Activated CD8-positive, alpha-beta memory T cell treated with anti-CD3 and anti-CD28 coated beads, Interleukin-2, amount 50 U/mL, for 4 hours (primary cell): Measurements from ENCODE around the gene AK9.
"Not testable (repeated sequence)": the region's sequence is repeated elsewhere in the genome, so short reads cannot be mapped to it uniquely, and the experiment has no call there.

Source experiments
- DNase-seq: peaks from one replicate; pipeline ENCODE4 v3.0.0-alpha.2; 2020

Gene AK9

DNA sequence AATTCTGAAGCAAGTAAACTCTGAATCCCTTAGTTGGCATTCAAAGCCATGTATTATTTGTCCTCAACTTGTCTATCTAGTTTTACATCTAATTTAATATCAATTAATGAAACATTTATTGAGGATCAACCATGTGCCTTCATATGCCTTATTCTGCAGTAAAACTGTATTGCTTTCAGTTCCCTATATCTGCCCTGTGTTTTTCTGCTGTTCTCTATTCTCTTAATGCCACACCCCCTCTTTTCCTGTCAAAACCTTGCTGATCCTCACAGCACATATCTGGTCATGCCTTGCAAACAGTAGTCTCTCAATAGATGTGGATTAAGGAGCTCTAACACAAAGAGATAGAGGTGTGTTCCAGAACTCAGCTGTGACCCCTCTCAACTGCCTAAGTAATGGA lies 2.1 kb upstream of the AK9 start:
- DNase-seq: no peak

DNA sequence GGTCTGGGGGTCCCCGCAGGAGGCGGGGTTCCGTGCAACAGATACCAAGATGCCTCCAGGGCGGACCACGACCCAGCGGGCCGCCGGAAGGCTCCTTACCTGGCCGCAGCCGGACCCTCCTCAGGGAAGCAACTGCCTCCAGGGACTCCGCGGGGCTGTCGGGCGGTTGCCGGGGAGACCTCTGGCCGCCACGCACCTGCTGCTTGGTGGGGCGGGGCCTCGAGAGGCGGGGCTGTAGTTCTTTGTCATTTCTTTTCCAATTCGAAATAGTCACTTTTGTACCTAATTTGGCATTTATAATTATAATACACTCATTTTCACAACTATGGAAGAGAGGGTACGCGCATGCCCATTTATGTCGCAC lies 647 bp downstream of the AK9 start:
- peak; percentile 72 for DNase-seq

DNA sequence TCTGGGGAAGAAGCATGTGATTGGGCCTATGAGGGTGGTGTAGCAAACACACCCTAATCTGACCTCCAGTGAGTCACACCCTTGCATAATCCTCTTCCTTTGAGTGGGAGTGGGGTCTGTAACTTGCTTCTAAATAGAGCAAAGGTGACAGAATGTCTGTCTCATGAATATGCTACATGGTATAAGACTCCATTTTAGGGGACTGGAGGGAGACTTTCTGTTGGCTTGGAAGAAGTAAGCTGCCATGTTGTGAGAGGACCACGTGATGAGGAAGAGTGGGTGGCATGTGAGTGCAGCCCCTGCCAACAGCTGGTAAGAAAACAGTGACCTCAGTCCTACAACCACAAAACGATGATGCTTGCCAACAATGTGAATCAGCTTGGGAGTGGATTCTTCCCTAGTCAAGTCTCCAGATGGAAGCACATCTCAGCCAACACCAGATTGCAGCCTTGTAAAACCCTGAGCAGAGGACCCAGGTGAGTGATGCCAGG lies 3.7 kb downstream of the AK9 start:
- no peak for DNase-seq

DNA sequence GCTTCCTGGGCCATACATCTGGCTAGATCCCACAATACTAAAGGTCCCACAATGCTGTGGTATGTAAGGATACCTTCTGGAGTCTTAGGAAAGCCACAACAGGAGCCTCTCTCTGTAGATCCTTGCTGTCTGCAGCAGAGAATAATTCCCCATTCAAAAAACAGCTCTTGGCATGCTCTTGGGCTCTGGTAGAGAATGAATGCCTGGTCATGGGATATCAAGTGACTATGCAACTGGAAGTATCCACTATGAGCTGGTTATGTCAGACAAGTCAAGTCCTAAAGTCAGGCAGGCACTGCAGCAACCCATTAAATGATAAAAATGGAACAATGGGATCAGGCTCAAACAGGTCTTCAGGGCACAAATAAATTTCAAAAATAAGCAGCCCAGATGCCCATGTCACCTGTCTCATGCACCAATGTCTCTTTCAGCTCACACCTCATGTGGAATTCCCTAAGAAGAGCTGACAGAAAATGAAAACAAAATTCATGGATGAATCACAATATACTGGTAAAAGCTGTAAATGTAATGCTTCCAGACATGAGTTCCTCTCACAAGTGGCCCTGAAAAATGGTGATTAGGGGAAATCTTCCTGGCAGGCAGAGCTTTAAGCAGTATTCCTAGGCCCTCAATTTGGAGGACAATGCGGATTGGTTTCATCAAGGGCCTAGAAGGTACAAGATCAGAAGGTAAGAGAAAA lies 4.3 kb downstream of the AK9 start:
- no peak for DNase-seq

DNA sequence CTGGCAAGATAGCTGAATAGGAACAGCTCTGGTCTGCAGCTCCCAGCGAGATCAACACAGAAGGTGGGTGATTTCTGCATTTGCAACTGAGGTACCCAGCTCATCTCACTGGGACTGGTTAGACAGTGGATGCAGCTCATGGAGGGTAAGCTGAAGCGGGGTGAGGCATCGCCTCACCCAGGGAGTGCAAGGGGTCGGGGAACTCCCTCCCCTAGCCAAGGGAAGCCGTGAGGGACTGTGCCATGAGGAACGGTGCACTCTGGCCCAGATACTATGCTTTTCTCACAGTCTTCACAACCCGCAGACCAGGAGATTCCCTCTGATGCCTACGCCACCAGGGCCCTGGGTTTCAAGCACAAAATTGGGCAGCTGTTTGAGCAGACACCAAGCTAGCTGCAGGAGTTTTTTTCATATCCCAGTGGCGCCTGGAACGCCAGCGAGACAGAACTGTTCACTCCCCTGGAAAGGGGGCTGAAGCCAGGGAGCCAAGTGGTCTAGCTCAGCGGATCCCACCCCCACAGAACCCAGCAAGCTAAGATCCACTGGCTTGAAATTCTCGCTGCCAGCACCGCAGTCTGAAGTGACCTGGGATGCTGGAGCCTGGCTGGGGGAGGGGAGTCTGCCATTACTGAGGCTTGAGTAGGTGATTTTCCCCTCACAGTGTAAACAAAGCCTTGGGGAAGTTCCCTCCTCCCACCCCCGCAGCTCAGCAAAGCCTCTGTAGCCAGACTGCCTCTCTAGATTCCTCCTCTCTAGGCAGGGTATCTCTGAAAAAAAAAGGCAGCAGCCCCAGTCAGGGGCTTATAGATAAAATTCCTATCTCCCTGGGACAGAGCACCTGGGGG lies 12.1 kb downstream of the AK9 start:
- DNase-seq: not testable (repeated sequence)

DNA sequence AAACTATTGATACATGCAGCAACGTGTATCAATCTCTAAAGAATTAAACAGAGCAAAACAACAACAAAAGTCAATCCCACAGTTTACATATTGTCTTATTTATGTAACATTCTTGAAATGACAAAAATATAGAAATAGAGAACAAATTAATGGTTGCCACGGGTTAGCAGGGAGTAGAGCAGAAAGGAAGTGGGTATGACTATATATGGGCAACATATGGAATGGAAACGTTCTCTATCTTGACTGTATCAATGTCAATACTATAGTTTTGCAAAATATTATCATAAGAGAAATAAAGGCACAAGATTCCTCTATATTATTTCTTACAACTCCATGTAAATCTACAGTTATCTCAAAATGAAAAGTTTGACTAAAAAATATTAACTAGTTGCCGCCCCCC lies 12.8 kb downstream of the AK9 start:
- DNase-seq: no peak

DNA sequence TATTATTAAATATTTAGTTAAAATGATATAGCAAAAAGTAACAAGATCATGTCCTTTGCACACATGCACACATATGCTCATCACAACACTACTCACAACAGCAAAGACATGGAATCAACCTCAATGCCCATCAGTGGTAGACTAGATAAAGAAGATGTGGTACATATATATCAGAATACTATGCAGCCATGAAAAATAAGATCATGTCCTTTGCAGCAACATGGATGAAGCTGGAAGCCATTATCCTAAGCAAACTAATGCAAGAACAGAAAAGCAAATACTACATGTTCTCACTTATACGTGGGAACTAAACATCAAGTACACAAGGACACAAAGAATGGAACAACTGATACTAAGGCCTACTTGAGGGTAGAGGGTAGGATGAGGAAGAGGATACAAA lies 14.3 kb downstream of the AK9 start:
- DNase-seq: no peak

DNA sequence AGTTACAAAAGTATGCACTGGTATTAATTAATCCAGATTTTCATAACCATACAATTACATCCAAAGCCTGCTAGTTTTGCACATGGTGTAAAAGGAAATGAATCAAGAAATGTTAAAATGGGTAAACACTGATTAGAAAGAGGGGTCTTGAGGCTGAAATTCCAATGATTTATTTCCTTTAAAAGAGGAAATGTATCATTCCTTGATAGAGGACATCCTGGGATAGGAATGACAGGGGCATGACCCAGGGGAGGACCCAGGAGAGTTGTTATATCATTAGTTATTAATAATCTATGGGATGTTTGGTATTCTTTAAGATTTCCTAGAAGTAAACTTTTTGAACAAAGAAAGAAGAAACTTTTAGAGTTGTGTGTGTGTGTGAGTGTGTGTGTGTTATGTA lies 18.2 kb downstream of the AK9 start:
- DNase-seq: no peak

DNA sequence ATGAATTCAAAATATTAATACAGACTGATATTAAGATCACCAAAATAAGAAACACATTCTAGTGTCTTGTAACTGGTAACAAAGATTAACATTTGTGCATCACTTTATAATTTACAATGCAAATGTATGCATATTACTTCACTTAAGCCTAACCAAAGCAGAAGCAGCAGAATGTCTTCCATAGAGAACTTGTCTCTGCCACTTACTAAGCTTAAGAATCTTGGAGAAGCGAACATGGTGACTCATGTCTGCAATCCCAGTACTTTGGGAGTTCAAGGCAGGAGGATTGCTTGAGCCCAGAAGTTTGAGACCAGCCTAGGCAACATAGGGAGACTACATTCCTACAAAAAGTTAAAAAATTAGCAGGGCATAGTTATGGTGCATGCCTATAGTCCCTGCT lies 18.8 kb downstream of the AK9 start:
- DNase-seq: no peak

DNA sequence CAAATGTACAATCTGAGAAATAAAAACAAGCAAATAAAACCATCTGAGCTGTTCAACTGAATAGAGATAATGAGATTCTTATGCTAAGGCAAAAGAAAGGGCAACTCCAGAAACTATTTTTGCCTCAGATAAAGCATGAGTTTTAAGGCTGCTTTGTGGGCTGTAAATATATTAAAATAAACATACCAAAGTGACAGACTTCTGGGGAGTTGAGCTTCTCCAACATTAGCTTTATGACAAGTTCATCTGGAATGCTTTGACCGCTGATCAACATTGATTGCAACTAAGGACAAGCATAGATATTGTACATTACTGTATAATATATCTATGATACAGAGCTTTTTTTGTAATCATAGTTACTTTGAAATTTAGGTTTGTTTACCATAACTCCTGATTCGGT lies 19.3 kb downstream of the AK9 start:
- DNase-seq: no peak

DNA sequence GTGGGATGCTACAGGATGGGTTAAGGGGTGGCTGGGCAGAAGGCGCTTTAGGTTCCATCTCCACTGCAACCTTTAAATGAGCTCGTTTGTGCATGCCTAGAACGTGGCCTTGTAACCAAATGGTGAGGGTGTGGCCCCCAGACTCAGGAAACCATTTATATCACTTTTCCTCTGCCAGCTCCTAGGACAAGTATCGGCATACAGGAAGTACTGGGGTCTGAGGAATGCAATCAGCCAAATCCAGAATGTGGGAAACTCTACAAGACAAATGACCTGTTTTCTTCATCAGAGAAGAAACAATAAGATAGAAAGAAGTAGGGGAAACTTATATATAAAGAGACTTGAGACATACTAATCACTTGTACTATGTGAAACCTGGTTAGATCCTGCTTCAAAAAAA lies 21.2 kb downstream of the AK9 start:
- DNase-seq: no peak

DNA sequence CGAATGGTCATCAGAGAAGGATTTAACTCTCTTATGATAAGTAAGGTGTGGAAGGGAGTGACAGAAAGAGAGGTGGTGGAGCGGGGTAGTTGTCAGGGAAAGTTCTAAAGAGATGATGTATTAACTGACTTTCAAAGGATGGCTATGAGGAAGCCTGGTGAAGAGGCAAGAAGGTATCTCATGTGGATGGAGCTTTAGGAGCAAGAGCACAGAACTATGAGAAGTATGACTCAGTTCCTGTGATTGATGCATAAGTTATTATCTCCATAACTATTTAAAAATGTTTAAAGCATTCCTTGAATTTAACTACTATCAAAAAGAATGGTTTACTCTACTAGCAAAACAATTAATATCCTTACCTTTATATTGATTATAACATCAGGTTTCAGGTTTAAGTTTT lies 28.8 kb downstream of the AK9 start:
- no peak for DNase-seq

DNA sequence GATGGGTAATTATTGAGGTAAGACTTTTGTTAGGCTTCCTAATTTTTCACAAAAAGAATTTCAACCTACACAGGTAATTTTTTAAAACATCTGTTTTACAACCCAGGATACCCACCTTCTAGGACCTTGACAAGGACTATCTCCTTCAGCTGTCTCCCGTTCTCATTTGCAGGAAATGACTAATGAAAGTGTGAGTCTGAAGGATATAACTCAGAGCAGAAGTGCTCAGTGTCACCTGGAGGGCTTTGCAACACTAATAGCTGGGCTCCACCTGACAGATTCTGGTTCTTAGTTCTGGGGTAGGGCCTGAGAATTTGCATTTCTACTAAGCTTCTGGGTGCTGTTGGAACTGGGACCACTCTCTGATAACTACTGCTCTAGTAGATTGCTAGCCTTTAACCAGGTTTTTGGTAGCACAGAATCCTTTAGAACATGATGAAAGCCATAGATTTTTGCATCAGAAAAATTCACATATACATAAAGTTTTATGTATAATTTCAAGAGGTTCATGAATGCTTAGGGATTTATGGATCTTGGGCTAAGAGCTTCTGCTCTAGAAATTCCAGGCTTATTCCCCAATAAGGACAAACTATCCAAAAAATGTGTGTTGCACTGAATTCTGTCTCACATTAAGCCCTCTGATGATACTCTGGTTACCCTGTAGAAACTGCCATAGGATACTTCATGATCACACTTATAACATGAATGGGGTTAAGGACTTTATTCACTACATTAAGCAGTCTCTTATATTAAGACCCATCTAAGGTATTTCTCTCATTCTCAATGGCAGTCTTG lies 30.3 kb downstream of the AK9 start:
- no peak for DNase-seq

DNA sequence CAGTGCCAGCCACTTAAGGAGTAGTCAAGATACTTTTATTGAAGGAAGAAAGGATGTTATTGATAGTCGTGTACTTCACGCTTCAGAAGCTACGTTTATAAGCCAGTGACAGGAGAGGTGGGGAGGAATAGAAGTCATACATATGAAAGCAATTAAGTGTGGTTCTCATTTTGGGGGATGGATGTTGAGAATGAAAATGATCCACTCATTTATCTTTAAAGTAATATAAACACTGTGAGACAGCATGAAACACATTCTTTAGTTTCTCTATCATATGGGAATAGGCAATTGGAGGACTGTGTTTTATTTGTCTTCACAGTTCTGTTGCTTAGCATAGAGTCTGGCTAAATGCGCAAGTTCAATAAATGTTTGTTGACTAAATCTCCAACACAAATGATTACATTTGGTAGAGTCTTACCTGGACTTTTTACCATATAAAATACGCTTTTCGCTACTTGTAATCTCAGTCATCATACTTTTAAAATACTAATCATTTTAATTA lies 35.2 kb downstream of the AK9 start:
- no peak for DNase-seq

DNA sequence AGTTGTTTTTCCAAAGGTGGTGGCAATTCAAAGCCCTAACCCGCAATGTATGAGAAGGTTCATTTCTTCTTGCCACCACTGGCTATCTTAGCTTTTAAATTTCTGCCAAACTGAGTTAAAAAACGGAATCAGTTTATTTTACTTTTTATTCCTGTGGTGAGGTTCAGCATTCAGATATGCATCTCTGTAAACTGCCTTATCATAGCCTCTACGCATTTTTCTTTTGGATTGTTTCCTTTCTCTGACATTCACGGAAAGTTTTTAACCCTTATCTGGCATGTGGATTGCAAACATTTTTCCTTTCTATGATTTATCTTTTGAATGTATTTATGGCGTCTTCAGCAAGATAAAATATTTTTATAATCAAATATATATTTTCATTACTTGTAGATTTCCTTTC lies 37.7 kb downstream of the AK9 start:
- no peak for DNase-seq

DNA sequence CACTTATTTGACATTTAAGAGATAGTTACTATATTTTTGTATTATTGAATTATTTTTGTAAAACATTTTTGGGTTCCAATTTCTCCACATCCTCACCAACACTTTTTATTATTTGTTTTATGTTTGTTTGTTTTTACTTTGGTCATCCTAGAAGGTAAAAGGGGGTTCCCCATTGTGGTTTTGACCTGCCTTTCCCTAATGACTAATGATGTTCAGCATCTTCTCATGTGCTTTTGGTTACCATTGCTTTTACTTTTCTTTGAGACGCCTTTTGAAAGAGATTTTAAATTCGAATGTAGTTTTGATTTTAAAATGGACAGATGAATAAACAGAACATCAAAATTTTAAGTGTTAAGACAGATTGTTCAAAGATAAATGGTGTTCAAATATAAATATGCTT lies 46.9 kb downstream of the AK9 start:
- DNase-seq: no peak

DNA sequence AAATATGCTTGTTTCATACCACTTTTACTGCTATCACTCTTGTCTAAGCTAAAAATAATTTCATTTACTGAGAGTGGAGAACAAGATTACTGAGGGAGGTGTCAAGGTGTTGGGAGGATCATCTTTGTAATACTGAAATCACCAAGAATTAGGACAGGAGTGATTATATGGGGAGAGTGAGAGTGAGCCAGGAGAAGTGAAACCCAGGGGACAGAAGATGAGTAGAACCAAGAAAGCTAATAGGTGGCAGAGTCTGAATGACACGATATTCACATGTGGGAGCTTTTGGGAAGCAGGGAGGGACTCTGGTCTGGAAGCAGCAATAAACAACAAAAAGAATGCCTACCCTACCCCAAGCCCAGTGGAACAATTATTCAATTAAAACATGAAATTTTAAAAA lies 58.6 kb downstream of the AK9 start:
- no peak for DNase-seq

DNA sequence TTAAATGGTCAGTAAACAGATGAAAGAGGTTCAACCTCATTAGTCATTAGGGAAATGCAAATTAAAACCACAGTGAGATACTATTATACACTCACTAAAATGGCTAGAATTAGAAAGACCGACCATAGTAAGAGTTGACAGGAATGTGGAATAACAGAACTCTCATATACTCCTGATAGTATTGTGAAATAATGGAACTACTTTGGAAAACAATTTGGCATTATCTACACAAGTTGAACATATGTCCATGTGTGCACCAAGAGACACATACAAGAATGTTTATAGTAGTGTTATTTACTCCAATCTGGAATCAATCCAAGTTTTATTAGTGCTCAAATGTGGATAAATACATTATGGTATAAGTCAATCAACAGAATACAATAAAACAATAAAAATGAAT lies 59.6 kb downstream of the AK9 start:
- DNase-seq: no peak

DNA sequence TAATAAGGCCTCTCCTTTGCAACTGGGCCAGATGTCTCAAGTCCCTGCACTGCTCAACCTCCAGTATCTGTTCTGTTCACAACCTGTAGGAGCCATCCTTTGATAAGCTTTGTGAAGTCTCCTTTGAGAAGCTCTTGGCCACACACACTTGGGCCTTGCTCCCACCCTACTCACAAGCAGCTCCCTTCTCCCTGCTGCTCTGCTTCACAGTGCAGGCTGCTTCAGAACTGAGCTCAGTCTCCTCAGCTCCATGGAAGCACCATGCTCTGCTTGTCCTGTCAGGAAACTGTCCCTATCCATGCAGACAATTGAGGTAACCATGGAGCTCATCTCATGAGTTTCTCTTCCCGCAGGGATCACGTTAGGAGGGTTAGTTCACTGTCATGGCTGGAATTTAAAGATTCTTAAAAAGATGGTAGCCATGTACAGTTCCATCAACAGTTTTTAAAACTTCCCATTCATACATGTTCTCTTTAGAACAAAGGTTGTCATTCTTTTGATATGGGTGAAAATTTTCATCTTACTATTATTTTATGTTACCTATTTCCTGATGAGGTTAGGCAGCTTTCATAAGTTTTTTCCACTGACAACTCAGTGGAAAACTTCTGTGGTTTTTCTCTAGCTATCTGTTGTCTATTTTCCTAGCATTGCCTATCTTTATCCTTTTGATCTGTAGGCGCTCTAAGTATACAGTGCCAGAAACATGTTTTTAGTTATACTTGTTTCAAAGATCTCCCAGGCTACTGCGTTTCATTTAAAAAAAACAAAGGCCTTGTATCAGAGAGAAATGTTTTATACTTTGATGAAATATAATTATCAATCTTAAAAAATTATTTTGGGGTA lies 62.6 kb downstream of the AK9 start:
- DNase-seq: no peak

DNA sequence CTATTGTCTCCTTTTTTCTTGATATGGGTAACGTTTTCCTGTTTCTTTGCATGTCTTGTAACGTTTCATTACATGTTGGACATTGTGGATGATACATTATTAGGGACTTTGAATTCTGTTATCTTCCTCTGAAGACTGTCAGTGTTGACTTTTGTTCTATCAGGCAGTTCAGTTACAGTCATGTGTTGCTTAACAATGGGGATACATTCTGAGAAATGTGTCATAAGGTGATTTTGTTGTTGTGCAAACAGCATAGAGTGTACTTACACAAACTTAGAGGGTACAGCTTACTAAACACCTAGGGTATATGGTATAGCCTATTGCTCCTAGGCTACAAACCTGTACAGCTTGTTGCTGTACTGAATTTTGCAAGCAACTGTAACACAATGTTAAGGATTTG lies 64.7 kb downstream of the AK9 start:
- DNase-seq: no peak

DNA sequence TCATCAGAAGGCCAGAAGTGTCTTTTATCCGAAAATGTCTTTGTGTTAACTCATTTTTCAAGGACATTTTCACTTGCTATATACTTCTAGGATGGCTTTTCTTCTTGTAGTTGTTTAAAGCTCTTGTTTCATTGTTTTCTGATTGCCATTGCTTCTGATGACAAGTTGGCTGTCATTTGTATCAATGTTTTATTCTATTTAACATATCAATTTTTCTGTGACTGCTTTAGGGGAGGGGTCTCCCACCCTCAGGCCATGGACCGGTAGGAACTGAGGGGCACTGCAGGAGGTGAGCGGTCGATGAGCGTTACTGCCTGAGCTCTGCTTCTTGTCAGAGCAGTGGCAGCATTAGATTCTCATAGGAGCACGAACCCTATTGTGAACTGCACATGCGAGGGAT lies 65.8 kb downstream of the AK9 start:
- no peak for DNase-seq

DNA sequence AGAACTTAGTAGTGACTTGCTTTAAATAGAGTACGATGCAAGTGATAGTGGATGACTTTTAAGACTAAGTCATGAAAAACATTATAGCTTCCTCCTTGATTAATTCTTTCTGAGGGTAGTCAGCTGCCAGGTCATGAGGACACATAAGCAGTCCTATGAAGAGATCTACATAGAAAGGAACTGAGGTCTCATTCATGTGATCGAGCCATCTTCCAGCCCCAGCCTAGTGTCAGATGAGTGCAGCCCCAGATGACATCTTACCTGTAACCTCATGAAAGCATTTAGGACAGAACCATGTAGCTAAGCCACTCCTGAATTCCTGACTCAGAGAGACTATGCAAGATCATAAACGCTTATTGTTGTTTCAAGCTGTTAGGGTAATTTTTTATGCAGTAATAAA lies 67.7 kb downstream of the AK9 start:
- DNase-seq: no peak

DNA sequence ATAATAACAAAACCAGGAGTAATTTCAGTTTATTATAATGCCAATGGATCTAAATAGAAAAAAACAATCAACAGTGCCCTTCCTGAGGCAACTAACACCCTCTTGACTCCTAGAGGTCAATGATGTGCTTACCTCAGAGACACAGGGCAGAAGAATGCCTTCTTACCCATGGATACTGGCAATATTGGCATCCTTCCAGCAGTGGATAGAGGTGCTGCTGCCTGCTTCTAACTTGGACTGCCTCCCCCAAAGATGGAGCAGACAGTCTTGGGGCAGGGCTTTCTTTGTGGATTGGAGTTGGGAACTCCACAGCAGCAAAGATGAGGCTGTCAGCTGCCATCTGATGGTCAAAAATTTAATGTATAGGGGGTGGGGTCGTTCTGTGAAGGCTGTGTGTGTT lies 78.7 kb downstream of the AK9 start:
- no peak for DNase-seq
